Activated T-cell treated with anti-CD3 and anti-CD28 coated beads for 4 hours (primary cell): ENCODE results near the gene GHITM.
"Not testable (repeated sequence)": the region's sequence is repeated elsewhere in the genome, so short reads cannot be mapped to it uniquely, and the experiment has no call there.

Experiments
- DNase-seq: peaks from one replicate; pipeline ENCODE4 v3.0.0-alpha.2; 2020

GHITM gene

DNA sequence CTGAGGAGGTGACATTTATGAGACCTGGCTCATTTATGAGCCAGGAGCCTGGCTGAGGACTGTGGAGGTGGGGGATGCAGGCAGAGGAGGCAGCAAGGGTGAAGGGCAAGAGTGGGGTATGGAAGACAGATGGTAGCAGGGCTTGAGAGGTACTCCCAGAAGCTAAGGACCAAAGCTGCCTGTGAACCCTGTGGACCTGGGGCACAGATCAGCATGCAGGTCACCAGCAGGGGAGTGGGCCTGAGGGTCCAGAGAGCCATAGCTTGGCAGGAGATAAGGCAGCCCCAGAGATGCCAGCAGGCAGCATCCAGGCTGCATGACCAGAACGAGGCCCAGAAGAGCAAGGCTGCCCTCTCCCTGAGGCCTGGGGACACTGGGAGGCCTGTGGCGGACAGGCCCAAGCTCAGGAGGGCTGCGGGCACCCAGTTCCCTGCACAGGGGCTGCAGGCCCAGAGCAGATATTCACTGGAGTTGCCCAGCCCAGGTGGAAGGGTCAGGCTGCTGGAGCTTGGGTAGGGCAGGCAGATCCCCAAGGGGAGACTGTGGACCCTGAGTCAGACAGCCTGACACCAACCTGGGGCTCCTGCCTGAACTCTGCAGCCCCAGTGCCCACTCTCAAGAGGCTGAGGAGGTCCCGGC is 37.6 kb downstream of the GHITM start:
- DNase-seq: no peak

DNA sequence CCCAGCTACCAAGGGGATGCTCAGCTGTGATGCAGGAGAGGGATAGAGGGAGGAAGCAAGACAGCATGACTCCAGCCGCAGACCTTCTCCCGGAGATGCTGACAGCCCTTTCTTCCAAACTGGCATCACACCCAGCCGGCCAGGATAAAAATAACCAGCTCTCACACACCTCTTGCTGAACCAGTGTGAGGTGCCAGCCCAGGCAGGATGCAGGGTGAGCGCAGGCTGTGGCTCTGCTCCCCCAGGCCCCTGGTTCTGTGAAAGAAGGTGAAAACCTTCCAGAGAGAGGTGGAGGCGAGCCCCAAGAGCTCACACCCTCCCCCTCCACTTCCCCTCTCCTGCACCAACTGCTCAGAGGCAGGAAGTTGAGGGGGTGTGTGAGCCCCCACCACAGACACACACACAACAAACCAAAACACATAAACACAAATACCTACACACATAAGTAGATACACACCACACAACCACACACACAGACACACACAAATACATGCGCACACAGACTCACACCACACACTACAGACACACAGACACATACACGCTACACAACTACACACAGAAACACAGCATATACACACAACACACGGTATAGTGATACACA is 38.3 kb downstream of the GHITM start:
- DNase-seq: no peak

DNA sequence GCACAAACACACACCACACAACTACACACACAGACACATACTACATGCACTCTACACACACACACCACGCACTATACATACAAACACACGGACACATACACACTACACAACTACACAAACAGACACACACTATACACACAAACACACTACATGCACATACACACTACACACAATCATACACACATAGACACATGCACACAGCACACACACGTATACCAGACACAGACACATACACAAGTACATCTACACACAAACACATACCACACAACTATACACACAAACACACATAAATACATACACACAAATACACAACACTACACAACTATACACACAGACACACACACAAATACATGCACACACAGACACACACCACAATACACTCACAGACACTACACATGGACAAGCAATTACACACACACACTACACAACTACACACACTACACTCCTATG is 38.9 kb downstream of the GHITM start:
- no peak for DNase-seq

DNA sequence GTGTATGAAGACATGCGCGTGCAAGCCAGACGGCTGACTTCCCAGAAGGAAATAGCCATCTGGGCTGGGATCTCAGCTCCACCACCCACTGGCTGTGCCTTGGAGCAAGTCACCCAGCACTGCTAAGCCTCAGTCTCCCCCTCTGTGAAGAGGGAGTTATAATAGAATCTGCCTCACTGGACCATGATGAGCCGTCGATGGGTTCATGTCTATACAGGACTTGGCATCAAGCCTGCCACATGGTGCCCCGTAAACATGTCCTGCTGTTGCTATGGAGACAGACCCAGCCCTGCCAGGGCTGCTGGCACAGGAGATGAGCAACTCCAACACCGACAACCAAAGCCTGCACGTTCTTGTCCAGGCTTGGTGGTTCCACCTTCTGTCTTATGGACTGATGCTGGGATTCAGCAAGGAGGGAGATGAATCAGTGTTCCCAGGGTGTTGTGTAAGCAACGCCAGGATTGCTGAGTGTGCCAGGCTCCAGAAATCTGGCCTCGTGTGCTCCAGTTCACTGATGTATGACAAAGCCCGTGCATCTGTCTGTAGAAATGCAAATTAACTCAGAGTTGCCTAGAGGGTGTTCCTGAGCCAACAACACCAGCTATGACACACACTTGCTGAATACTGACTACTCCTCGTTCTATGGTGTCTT is 39.9 kb downstream of the GHITM start:
- DNase-seq: no peak

DNA sequence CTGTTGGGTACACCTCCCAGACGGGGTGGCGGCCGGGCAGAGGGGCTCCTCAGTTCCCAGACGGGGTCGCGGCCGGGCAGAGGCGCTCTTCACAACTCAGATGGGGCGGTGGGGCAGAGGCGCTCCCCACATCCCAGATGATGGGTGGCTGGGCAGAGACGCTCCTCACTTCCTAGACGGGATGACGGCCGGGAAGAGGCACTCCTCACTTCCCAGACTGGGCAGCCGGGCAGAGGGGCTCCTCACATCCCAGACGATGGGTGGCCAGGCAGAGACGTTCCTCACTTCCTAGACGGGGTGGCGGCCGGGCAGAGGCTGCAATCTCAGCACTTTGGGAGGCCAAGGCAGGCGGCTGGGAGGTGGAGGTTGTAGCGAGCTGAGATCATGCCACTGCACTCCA is 41.1 kb downstream of the GHITM start:
- DNase-seq: not testable (repeated sequence)

DNA sequence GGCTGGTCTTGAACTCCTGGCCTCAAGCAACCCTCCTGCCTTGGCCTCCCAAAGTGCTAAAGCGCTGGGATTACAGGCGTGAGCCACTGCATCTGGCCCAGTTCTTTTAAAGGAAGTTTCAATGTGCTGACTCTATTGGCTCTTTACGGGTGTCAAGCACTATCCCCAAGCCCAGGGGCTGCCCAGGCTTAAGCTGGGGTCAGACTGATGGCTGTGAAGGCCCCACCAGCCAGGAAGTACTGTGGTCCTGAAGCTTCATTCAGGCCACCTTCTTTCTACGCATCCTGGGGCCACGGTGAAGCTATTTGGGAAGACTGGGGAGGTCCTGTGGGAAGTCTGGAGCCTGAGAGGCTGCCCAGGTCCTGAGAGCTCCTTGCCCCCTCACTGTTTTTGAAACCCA is 42.3 kb downstream of the GHITM start:
- DNase-seq: no peak

DNA sequence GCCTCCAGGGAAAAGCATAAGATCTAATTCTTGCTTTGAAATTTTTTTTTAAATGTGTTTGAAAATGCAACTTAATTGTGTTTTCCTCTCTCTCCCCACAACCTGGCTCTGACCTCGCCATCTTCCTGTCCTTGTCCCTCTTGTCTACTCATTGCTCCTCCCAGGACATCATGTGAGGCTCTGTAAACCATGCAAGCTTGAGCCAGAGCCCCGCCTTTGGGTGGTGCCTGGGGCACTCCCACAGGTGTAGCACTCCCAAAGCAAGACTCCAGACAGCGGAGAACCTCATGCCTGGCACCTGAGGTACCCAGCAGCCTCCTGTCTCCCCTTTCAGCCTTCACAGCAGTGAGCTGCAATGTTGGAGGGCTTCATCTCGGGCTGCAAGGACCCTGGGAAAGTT is 45.2 kb downstream of the GHITM start:
- no peak for DNase-seq

DNA sequence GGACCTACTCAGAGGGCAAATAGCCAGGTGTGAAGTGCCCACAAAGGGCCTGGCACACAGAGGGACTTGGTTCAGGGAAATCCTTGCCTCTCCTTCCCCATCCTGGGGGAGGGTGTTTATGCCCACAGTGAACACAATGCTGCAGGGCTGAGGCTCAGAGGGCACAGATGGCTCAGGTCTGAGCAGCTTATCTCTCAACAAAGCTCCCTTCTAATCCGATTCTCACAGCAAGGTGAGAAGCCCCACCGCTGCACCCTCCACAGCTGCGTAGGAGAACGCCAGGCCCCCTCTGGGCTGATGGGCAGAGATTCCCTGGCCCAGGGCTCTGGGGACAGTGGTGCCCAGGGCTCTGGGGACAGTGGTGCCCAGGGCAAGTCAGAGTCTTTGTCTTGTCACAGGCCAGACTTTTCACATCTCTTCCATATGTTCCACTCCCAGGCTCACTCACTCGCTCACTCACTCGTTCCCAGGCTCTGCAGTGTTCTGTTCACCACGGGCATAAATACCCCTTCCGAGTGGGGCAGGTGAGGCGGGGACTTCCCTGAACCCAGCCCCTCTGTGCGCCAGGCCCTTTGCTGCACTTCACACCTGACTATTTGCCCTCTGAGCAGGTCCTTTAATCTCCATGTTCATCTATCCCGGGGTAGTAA is 46.3 kb downstream of the GHITM start:
- DNase-seq: no peak

DNA sequence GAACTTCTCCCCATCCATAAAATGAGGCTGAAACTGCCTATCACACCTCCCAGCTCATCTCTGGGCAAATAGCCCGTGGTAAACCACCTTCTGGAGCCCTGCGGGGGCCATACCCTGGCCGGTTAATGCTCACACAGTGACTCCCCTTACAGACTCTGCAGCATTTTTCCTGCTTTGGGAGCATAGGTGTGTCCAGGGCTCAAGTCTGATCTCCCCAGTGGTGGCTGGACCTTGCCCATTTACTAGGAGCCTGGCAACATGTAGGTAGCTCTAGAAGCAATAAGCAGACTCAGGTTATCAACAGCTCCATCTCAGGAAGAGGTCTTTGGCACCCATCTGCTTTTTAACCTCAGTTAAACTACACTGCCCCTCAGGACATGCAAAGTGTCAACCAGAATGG is 49.5 kb downstream of the GHITM start:
- no peak for DNase-seq

DNA sequence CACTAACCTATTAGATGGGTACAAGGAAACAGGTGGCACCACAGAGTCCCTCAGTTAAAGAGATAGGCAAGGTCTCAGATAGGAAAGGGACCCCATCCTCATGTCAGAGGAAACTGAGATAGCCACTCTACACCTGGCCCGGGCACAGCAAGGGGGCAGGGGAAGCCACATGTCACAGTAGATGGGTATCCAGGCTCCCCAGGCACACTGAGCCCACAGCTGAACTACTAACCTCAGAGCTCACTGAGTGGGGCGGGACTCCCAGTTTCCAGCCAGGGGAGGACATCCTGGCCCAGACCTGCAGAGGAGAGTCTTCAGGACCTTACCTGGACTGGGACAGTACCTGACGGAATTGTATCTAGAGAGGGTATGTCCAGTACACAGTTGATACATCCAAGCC is 51.3 kb downstream of the GHITM start:
- DNase-seq: no peak

DNA sequence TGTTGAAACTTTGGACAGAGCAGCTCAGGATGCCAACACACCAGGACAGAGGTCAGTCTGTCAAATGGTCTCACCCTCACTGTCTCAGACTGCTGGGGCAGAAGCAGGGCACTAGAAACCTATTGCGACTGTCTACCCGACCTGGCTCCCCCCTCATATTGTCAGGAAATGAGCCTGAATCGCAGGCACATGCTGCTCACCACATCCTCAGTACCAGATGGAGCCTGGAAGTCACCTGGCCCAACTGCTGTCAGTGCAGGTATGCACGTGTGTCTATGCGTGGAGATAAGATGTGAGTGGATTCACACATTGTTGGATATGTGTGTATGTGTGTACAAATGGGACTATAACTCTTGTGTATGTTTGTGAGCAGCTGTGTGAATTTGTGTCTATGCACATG is 51.8 kb downstream of the GHITM start:
- DNase-seq: no peak

DNA sequence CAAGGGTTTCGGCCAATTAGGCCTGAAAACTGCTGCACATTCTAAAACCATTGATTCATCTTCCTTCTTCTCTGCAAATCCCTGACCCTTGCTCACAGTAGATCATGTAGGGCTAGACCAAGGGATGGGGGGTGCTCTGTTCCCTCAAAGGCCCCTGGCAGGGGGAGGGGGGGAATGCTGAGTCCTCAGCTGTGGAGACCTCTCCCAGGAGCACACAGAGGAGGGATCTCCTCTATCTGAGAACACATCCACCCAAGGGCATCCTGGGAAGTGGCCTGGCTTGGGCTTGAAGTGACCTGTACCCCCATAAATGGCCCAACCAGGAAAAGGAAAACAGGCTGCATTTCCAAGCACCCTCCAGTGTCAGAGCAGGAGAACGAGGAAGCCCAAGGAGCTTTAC is 54.0 kb downstream of the GHITM start:
- no peak for DNase-seq

DNA sequence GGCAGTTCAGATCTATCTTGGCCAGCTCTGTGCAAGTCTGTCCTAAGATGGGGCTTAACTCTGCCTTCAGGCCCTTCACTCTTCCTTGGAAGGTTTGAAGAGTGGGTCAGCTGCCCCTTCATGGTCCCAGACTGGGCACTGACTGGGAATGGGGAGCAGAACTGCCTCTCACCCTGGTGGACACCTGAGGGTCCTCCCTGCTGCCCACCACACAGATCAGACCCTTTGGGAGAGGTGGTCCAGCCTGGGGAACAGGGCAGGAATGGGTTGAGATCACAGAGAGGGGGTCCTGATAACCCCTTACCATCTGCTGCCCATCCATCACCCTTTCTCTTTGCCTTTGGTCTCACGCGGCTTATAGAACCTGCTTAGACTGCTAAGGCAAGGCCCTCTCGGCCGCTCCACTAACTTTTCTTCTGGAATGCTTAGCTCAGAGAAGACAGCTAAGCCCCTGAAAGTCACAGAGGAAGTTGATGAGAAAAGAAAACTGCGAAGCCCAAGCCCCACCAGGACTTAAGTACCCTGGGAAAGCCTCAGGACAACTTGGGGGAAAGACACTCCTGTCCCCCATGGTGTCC is 54.6 kb downstream of the GHITM start:
- DNase-seq: no peak

DNA sequence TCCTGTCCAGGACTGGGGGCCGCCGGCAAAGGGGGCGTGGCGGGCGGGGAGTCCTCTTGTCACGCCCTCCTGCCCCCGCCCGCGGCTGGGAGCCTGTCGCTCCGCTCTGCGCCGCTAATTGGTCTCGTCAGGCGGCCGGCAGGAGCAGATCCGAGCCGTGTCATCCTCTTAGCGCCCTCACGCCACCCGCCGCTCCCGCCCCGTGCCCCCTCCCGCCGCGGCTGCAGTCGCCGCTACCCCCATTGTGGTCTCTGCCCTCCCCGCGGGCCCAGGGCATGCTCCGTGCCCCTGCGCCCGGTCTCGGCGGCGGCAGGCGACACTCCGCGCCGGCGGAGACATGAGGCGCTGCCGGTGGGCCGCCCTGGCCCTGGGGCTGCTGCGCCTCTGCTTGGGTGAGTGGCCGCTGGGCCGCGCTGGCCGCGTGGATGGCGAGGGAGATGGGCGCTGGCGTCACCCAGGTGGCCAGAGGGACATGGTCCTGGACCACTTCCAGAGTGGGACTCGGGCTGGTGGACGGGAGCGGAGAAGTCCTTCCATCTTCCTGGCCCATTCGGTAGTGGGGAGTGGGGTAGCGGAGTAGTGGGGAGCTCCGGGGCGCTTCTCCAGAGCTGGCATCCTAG is 55.2 kb downstream of the GHITM start, which contains the start of gene CDHR1:
Gene CDHR1, plus strand, starts transcription at position 114 of the 620 bp plus-strand sequence. Its CDS starts 224 bp downstream, at position 338.
- DNase-seq: no peak

DNA sequence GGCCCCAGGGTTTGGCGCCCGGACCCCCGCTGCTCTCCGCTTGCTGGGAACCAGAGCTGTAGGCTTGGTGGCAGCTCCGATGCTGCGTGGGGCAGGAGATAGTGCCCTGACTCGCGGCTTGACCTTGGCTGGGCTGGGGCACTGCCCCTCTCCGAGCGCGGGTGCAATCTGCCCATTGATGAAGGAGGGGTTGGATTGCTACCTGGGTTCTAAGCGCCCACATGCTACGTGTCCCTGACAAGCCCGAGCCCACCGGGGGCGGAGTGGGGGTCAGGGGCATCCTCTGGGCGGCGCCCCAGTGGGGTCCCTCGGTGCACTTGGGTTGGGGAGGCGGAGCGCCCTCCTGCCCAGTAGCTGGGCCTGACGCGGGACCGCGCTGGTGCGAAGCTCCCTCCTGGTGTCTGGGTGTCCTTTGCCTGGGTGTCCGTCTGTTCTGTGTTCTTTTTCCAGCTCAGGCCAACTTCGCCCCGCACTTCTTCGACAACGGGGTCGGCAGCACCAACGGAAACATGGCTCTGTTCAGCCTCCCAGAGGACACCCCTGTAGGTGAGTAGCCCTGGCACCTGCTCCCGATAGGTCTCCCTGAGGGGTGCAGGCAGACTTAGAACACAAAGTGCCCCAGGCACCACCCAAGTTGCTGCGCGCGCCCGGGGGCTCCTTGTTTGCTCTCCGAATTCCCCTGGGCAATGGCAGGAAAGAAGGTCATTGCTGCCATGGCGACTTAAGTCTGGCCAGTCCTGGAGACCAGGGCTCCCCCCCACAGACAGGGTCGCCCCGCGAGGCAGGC is 55.9 kb downstream of the GHITM start:
- DNase-seq: no peak

DNA sequence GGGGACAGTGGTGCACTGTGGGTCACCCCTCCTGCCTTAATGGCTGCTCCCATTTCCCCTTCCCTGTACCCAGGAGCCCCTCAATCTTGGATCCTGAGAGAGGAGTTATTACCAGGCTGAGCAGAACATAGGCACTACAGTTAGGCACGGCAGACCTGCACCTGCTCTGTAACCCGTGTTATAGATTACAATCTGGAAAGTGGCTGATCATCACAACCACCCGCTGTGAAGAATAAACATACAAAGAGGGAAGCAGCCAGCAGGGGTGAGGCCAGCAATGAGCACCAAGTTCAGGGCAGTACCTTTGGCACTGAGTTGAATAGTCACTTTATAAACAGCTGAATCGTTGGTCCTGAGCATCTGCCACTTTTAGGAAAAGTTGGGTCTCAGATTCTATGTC is 56.8 kb downstream of the GHITM start:
- DNase-seq: no peak

DNA sequence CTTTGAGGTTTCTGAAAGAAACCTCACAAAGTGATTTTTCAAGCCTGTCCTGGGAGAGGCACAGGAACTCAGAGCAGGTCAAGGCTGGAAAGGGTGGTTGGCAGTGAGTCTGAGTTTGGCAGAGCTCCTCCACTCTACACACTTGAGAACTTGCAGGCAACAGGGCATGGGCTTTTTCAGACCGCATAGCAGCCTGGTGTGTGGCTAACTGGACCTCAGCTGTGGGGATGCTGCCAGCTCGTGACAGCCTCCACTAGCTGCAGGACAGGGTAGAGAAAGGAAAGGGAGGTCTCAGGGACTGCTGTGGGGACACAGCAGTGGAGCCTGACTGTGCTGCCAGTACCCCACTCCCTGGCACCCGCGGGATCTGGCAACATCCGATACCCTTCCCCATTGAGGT is 57.6 kb downstream of the GHITM start:
- no peak for DNase-seq

DNA sequence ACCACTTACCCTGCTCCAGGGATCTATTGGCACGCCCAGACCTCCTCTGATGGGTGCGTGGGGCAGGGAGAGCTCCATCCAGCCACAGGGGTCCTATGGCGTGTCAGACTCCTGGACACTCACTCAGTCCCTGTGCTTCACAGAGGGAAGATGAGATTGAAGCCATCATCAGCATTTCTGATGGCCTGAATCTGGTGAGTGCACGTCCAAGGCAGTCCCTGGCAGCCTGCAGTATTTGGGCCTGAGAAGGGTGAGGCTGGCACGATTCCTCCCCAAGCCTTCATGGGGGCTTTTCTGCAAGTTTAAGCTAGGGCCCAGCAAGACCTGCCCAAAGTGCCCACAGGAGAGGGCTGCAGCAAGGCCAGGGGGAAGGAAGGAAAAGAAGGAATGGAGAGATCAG is 58.3 kb downstream of the GHITM start:
- DNase-seq: no peak

DNA sequence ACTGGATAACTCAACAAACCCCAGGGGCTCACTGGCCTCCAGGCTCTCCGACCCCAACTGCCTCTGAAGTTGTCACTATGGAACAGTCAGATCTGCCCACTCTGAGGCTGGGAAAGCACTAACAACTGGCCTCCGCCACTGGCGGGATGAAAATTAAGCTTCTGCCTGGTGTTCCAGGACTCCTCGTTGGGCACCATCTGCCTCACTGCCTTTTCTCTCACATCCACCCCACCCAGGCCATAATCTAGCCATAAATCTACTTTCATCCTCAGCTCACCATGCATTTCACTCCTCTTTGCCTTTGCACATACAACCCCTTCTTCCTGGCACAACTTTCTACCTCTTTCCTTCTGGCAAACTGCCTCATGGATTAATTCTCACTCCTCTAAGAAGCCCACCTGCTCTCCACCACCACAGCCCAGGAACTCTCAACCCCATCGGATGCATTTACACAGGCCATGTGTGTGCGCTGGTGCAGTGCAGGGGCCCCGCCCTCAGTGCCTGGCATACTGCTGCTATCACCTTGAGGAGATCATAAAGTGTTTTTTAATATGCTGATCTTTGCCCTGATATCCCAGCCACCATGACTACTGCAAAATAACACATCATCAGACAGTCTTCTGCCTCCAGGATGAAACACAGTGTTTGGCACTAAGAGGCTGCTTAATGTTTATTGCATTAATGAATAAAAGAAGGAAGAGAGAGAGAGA is 59.1 kb downstream of the GHITM start:
- DNase-seq: no peak

DNA sequence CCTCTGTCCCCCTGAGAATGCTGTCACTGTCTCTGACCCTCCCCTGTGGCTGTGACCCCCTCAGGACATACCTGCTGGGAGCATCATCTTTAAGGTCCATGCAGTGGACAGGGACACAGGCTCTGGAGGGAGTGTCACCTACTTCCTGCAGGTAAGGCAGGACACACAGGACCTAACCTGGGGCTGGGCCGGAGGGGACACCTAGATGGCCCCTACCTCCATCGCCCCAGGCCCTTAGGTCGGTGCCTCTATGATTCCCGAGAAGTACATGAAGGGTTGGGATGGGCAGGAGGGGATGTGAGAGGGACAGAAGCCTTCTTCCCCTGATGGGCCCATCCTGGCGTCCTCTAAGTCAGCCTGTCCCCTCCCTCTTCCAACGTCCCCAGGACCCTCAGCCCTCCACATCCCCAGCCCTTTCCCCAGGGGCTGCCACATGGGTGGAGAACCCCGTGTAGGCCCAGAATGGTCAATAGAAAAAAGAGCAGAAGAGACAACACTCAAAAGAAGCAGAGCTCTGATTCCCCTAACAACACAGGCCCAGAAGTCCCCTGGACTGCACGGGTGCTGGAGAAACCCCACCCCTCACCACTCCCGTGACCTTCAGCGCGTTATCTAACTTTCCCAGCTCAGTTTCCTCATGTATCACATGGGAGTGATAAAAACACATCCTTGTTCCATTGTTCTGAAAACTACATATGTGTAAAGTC is 61.4 kb downstream of the GHITM start:
- no peak for DNase-seq

DNA sequence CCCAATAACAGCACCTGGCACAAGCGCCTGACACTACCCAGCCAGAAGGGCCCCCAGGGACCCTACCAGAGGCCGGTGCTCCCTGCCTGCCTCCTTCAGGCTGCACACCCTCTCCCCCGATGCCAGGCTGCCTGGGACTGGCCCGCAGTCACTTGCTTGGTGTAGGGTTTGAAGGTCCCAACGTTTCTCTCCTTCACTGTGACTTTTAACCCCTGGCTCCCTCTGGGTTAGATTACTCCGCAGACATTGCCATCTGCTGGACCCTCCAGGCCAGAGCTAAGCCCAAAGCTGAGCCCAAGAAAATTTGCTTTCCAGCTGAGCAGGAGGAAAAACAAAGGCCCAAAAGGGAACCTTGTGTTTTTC is 61.9 kb downstream of the GHITM start:
- no peak for DNase-seq
